SU-DHL-6 (cell line): ENCODE data around the gene ARHGAP22.

Experiments
- H2AFZ ChIP-seq: fragments of 200-600 bp; sonication (generic); 2 replicates; pipeline ENCODE4 v1.6.1; 2014; ENCODE audit warnings: low read depth, mild to moderate bottlenecking, moderate library complexity, mixed read lengths, antibody characterized with exemption, low read length; ENCODE audit not compliant: severe bottlenecking
- H3F3A ChIP-seq: fragments of 200-600 bp; shearing (Covaris generic); 2 replicates; pipeline ENCODE4 v1.6.0; 2016; ENCODE audit warnings: antibody characterized with exemption, mild to moderate bottlenecking; ENCODE audit not compliant: insufficient read depth
- H3K27ac ChIP-seq: fragments of 200-600 bp; sonication (generic); 2 replicates; pipeline ENCODE4 v1.5.1; 2016; ENCODE audit warnings: low read depth, mild to moderate bottlenecking, low read length, moderate library complexity, mixed read lengths
- H3K27me3 ChIP-seq: fragments of 200-600 bp; sonication (generic), shearing (Covaris generic); 2 replicates; pipeline ENCODE4 v1.6.0; 2014; ENCODE audit warnings: mild to moderate bottlenecking, low read length
- H3K36me3 ChIP-seq: fragments of 200-600 bp; sonication (generic); 2 replicates; pipeline ENCODE4 v1.6.1; 2014; ENCODE audit warnings: mild to moderate bottlenecking, low read length, mixed read lengths
- H3K4me2 ChIP-seq: fragments of 300-600, 200-600 bp; shearing (Covaris generic), sonication (generic); 2 replicates; pipeline ENCODE4 v1.6.0; 2014; ENCODE audit warnings: low read length, low read depth, mild to moderate bottlenecking; ENCODE audit not compliant: poor library complexity, severe bottlenecking
- H3K4me3 ChIP-seq: fragments of 200-600 bp; sonication (generic); 2 replicates; pipeline ENCODE4 v1.5.1; 2014; ENCODE audit warnings: antibody characterized with exemption, low read length, mild to moderate bottlenecking, mixed read lengths; ENCODE audit not compliant: insufficient read depth, poor library complexity, severe bottlenecking
- H3K79me2 ChIP-seq: fragments of 200-600 bp; sonication (generic); 2 replicates; pipeline ENCODE4 v1.6.1; 2014; ENCODE audit warnings: mild to moderate bottlenecking, low read length, moderate library complexity; ENCODE audit not compliant: insufficient read depth
- H3K9ac ChIP-seq: fragments of 200-600 bp; sonication (generic); 2 replicates; pipeline ENCODE4 v1.7.0; 2014; ENCODE audit warnings: mild to moderate bottlenecking, low read length
- H3K9me2 ChIP-seq: fragments of 200-600 bp; sonication (generic); replicated peaks from 2 replicates; pipeline ENCODE4 v1.6.1; 2014; ENCODE audit warnings: low read length; ENCODE audit not compliant: insufficient read depth
- H3K9me3 ChIP-seq: fragments of 200-600 bp; sonication (generic); 2 replicates; pipeline ENCODE4 v1.6.1; 2014; ENCODE audit warnings: low read length, mixed read lengths; ENCODE audit not compliant: insufficient read depth
- H4K20me1 ChIP-seq: fragments of 200-600 bp; sonication (generic); 2 replicates; pipeline ENCODE4 v1.6.1; 2014; ENCODE audit warnings: low read depth, mild to moderate bottlenecking, antibody characterized with exemption, low read length, moderate library complexity, mixed read lengths
- CTCF ChIP-seq: fragments of 200-600 bp; sonication (generic); IDR thresholded peaks from one replicate; pipeline ENCODE4 v1.5.1; 2017; ENCODE audit warnings: antibody characterized with exemption, mild to moderate bottlenecking, low read length, moderate library complexity; ENCODE audit not compliant: insufficient read depth, poor library complexity, severe bottlenecking
- EZH2phosphoT487 ChIP-seq: fragments of 200-600 bp; sonication (generic), shearing (Covaris generic); conservative IDR thresholded peaks from 2 replicates; pipeline ENCODE4 v1.6.1; 2018; ENCODE audit warnings: mild to moderate bottlenecking, antibody characterized with exemption, low read length, moderate library complexity, mixed read lengths

The ARHGAP22 gene

GRCh38 chr10:48508791-48509772 is 95.8 kb downstream of the ARHGAP22 start:
- no peaks in the 10 kb centered on the region for H4K20me1 ChIP-seq
- H3K27me3 ChIP-seq, result no peaks in the 10 kb centered on the region
- no peaks in the 10 kb centered on the region for H3F3A ChIP-seq
- no peak overlapping the region for H3K9ac ChIP-seq
- H3K27ac ChIP-seq, result no peak overlapping the region
- no peaks in the 10 kb centered on the region for H3K9me2 ChIP-seq
- H3K79me2 ChIP-seq, result no peaks in the 10 kb centered on the region
- no peak overlapping the region for H3K4me2 ChIP-seq
- no peaks in the 10 kb centered on the region for H3K36me3 ChIP-seq
- no peak overlapping the region for H2AFZ ChIP-seq
- H3K4me3 ChIP-seq, result no peak overlapping the region
- no peaks in the 10 kb centered on the region for H3K9me3 ChIP-seq
- TF ChIP-seq CTCF (no peak), EZH2phosphoT487 (no peak)

GRCh38 chr10:48507933-48508790 is 96.7 kb downstream of the ARHGAP22 start:
- no peak for TF ChIP-seq EZH2phosphoT487
- TF ChIP-seq CTCF, result no peak
- Histone ChIP-seq H3K27me3 (no peaks in the 10 kb centered on the region), H4K20me1 (no peaks in the 10 kb centered on the region), H3K27ac (no peak overlapping the region), H3K9ac (no peak overlapping the region), H3K36me3 (no peaks in the 10 kb centered on the region), H3K4me2 (no peak overlapping the region), H3K9me2 (no peaks in the 10 kb centered on the region), H3F3A (no peaks in the 10 kb centered on the region), H3K4me3 (no peak overlapping the region), H3K79me2 (no peaks in the 10 kb centered on the region), H2AFZ (no peak overlapping the region), H3K9me3 (no peaks in the 10 kb centered on the region)

GRCh38 chr10:48507494-48507893 is 97.4 kb downstream of the ARHGAP22 start:
- Histone ChIP-seq H3K27ac (no peak overlapping the region), H3K79me2 (no peaks in the 10 kb centered on the region), H3K9me3 (no peaks in the 10 kb centered on the region), H3K27me3 (no peaks in the 10 kb centered on the region), H3F3A (no peaks in the 10 kb centered on the region), H3K4me2 (no peak overlapping the region), H3K9me2 (no peaks in the 10 kb centered on the region), H3K36me3 (no peaks in the 10 kb centered on the region), H2AFZ (no peak overlapping the region), H4K20me1 (no peaks in the 10 kb centered on the region), H3K9ac (no peak overlapping the region), H3K4me3 (no peak overlapping the region)
- TF ChIP-seq CTCF, result no peak
- TF ChIP-seq EZH2phosphoT487, result no peak
